HG03575 (cell line): ENCODE data around the gene PRR19.

Source experiments
- ATAC-seq: cut with Tn5 transposase; IDR thresholded peaks from one replicate; pipeline ENCODE4 v1.9.1; 2021; ENCODE audit not compliant: unreplicated experiment, insufficient number of reproducible peaks, low FRiP score; ENCODE audit errors: extremely low read depth

The PRR19 gene

GRCh38 chr19:42292042-42292960 is 9.6 kb upstream of the PRR19 start:
- ATAC-seq, result no peak

GRCh38 chr19:42292963-42293362 is 9.0 kb upstream of the PRR19 start:
- ATAC-seq, result no peak

- ATAC-seq, result no peak
Observed at GRCh38 chr19:42293540-42293939, 8.4 kb upstream of the PRR19 start.

GRCh38 chr19:42293948-42294347 is 8.0 kb upstream of the PRR19 start:
- no peak for ATAC-seq

- no peak for ATAC-seq
Observed at GRCh38 chr19:42294471-42295137, 7.3 kb upstream of the PRR19 start.

- ATAC-seq, result no peak
Observed at GRCh38 chr19:42295342-42295741, 6.6 kb upstream of the PRR19 start.

GRCh38 chr19:42295831-42296525 is 6.0 kb upstream of the PRR19 start:
- no peak for ATAC-seq

GRCh38 chr19:42297039-42297438 is 4.9 kb upstream of the PRR19 start:
- ATAC-seq, result no peak

- no peak for ATAC-seq
Observed at GRCh38 chr19:42303101-42303464, 1.2 kb downstream of the PRR19 start.

GRCh38 chr19:42303876-42304275 is 1.9 kb downstream of the PRR19 start:
- no peak for ATAC-seq

- ATAC-seq, result no peak
Observed at GRCh38 chr19:42306646-42307045, 4.7 kb downstream of the PRR19 start.

- ATAC-seq, result no peak
Observed at GRCh38 chr19:42309686-42310085, 7.8 kb downstream of the PRR19 start.

GRCh38 chr19:42311657-42312056 is 9.7 kb downstream of the PRR19 start:
- no peak for ATAC-seq

GRCh38 chr19:42312370-42312769 is 10.4 kb downstream of the PRR19 start:
- no peak for ATAC-seq

GRCh38 chr19:42313096-42313839 is 11.3 kb downstream of the PRR19 start, which contains the start of gene TMEM145:
Gene TMEM145 (plus strand): TSS chr19:42313309. CDS start chr19:42313377, 68 bp downstream.
- ATAC-seq, result no peak

GRCh38 chr19:42313840-42314755 is 12.2 kb downstream of the PRR19 start:
- no peak for ATAC-seq

GRCh38 chr19:42315024-42315423 is 13.1 kb downstream of the PRR19 start:
- ATAC-seq, result no peak
